ENCODE results near the gene XRCC2.

GRCh38 chr7:152673897-152674296 is 2.0 kb downstream of the XRCC2 start:
- TF ChIP-seq CTCF (conservative IDR thresholded peaks at IDR 0.05; ENCODE audit: low read depth, low read length) (no peak), RAD21 (IDR thresholded peaks at IDR 0.05; ENCODE audit: low read length) (no peak), CEBPB (IDR thresholded peaks at IDR 0.05; ENCODE audit: low read depth, low read length) (no peak), RFX5 (IDR thresholded peaks at IDR 0.05; ENCODE audit: low read depth, low read length) (no peak), RCOR1 (IDR thresholded peaks at IDR 0.05; ENCODE audit: insufficient replicate concordance, low read length) (no peak), MXI1 (IDR thresholded peaks at IDR 0.05; ENCODE audit: borderline replicate concordance, low read depth, low read length) (no peak), POLR2A (IDR thresholded peaks at IDR 0.05; ENCODE audit: low read depth, low read length) (no peak)

All from IMR-90 (cell line).